AG04450 (cell line): ENCODE data around the gene STIP1. TPM values are rescaled to one million over a fixed set of nuclear protein-coding genes. Genes with fewer than 3 reads are reported as not detected.

Experiments
- CTCF ChIA-PET: fragments of 300-600, 350-600 bp; formaldehyde crosslinking; extraction: SDS; loops from one replicate; lab custom pipeline; 2022; ENCODE audit warnings: antibody characterized with exemption, inconsistent platforms; lab: Charles Lee
- POLR2A ChIA-PET: fragments of 350-600 bp; formaldehyde crosslinking; extraction: SDS; loops from one replicate; lab custom pipeline; 2021; ENCODE audit warnings: antibody characterized with exemption, inconsistent platforms; lab: Yijun Ruan, JAX
- DNase-seq: peaks from one replicate; pipeline ENCODE4 v3.0.0-alpha.2; 2011; ENCODE audit warnings: low read depth, low spot score
- H3K27ac ChIP-seq: one replicate; pipeline ENCODE4 v1.5.1; 2012; ENCODE audit warnings: low read depth, low read length, control low read depth
- H3K27me3 ChIP-seq: one replicate; pipeline ENCODE4 v1.6.0; 2012; ENCODE audit warnings: low read length; ENCODE audit not compliant: control insufficient read depth, insufficient read depth
- H3K4me3 ChIP-seq: 2 replicates; pipeline ENCODE4 v1.5.1; 2011; ENCODE audit warnings: mild to moderate bottlenecking, low read depth, low read length, control low read depth
- H3K9me3 ChIP-seq: 2 replicates; pipeline ENCODE4 v1.5.1; 2012; ENCODE audit warnings: low read length; ENCODE audit not compliant: control insufficient read depth, insufficient read depth
- polyA minus RNA-seq: library from RNA; depleted of rRNA, polyadenylated mRNA; stranded (reverse); fragments of >200 nt; gene quantifications from 2 replicates; pipeline ENCODE4 v1.2.3, GENCODE V29; 2011; rRNA and poly(A)+ RNA removed
- polyA plus RNA-seq: library from polyadenylated mRNA; depleted of rRNA; stranded (reverse); fragments of >200 nt; gene quantifications from 2 replicates; pipeline ENCODE4 v1.2.3, GENCODE V29; 2011; rRNA removed
- TF ChIP-seq, protein P1 (sequence below): IDR thresholded peaks from 2 replicates; pipeline ENCODE4 v1.5.1; 2011; ENCODE audit warnings: low read depth, low read length, control low read depth, inconsistent platforms

The STIP1 gene
- polyA plus RNA-seq (166 and 171 TPM in 2 replicates), polyA minus RNA-seq (289 and 348 TPM in 2 replicates)

GRCh38 chr11:64185693-64186491 is at the start of gene STIP1:
Gene STIP1, plus strand, starts transcription at chr11:64186171. Its CDS starts 91 bp downstream, at chr11:64186262.
- DNase-seq = peak; percentile 100
- Histone ChIP-seq H3K4me3 (peak within 1 kb of the TSS; percentile 75), H3K27ac (peak within 1 kb of the TSS; percentile 96), H3K9me3 (no peaks in the 10 kb centered on the region; the same call in 1 of the 2 replicates), H3K27me3 (no peaks in the 10 kb centered on the region)
- ChIA-PET POLR2A (interaction anchor here (0.6 to 2.5 kb wide), 19 partner anchors 11 to 347 kb away, joined by 3 to 27 read pairs (median 5); partner anchors contain the start of genes ESRRA, FERMT3, FKBP2 and MACROD1), CTCF (interaction anchor here (0.5 to 1.5 kb wide), 6 partner anchors 70 to 1280 kb away, joined by 3 to 6 read pairs (median 4); no protein-coding TSS in a partner anchor)
- TF ChIP-seq, protein P1, sequence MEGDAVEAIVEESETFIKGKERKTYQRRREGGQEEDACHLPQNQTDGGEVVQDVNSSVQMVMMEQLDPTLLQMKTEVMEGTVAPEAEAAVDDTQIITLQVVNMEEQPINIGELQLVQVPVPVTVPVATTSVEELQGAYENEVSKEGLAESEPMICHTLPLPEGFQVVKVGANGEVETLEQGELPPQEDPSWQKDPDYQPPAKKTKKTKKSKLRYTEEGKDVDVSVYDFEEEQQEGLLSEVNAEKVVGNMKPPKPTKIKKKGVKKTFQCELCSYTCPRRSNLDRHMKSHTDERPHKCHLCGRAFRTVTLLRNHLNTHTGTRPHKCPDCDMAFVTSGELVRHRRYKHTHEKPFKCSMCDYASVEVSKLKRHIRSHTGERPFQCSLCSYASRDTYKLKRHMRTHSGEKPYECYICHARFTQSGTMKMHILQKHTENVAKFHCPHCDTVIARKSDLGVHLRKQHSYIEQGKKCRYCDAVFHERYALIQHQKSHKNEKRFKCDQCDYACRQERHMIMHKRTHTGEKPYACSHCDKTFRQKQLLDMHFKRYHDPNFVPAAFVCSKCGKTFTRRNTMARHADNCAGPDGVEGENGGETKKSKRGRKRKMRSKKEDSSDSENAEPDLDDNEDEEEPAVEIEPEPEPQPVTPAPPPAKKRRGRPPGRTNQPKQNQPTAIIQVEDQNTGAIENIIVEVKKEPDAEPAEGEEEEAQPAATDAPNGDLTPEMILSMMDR = peak; percentile 52

GRCh38 chr11:64136765-64137441 is 49.1 kb upstream of the STIP1 start:
- Histone ChIP-seq H3K9me3 (no peaks in the 10 kb centered on the region; the same call in 1 of the 2 replicates), H3K27me3 (peaks cover 14% of the 10 kb centered on the region), H3K27ac (no peak overlapping the region), H3K4me3 (no peak overlapping the region)
- TF ChIP-seq, protein P1 = no peak
- DNase-seq = no peak
- CTCF ChIA-PET = no interaction called here
- POLR2A ChIA-PET = no interaction called here

DNA sequence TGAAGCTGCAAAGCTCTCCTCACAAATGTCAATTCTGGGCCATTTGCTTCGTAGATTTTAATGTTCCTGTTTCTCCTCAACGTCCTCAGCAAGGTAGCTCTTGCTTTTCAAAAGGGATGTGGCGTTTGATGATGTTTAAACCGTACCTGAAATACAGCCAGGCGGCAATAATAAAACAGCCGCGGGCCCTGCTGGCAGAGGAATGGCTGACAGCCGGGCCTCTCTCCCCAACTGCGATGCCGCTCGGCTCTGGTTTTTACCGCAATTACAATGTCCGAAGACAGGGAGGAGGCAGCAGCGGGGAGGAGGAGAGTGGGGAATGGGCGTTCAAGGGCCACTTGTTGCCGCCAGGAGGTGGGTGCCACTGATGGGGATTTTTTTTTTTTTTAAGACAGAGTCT is 47.6 kb upstream of the STIP1 start:
- Histone ChIP-seq H3K4me3 (no peak overlapping the region), H3K9me3 (no peaks in the 10 kb centered on the region; the same call in 1 of the 2 replicates), H3K27ac (no peak overlapping the region), H3K27me3 (peaks cover 12% of the 10 kb centered on the region)
- TF ChIP-seq, protein P1 = no peak
- DNase-seq = no peak
- ChIA-PET CTCF (no interaction called here), POLR2A (no interaction called here)

DNA sequence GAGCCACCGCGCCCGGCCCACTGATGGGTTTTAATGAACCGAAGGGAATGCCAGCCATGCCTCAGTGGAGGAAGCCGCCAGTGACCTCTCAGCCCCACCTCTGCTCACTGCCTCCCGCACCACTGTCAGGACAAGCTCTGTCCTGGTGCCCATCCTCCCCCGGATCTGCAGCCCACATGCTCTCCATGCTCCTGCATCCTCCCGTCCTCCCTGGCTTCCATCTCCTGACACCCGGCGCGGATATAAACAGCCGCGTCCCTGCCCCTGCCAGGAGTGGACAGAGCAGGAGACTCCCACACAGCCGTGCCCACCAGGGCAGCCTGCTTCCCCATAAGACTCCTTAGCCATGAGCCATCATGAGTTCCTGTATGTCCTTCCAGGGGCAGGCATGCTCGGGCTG is 46.9 kb upstream of the STIP1 start:
- TF ChIP-seq, protein P1 = no peak
- Histone ChIP-seq H3K4me3 (no peak overlapping the region), H3K27me3 (peaks cover 9% of the 10 kb centered on the region), H3K27ac (no peak overlapping the region), H3K9me3 (no peaks in the 10 kb centered on the region; the same call in 1 of the 2 replicates)
- POLR2A ChIA-PET = no interaction called here
- CTCF ChIA-PET = no interaction called here
- no peak for DNase-seq
